LNCaP clone FGC (cell line): ENCODE measurements around the gene FBXO42.
A peak's percentile ranks its signal among the peaks of the same experiment; 100 is the strongest.
"Not testable (repeated sequence)": the region's sequence is repeated elsewhere in the genome, so short reads cannot be mapped to it uniquely, and the experiment has no call there.

Experiments
- DNase-seq: peaks from one replicate; pipeline ENCODE4 v3.0.0-alpha.2; 2011; ENCODE audit warnings: low read depth
- H3K4me3 ChIP-seq: 2 replicates; pipeline ENCODE4 v1.5.1; 2011; ENCODE audit warnings: mild to moderate bottlenecking, low read depth, low read length, control low read depth
- TF ChIP-seq, protein P1 (sequence below): IDR thresholded peaks from 2 replicates; pipeline ENCODE4 v1.5.1; 2012; ENCODE audit warnings: mild to moderate bottlenecking; ENCODE audit not compliant: control insufficient read depth, insufficient read depth; ENCODE audit errors: extremely low read depth

Gene FBXO42

DNA sequence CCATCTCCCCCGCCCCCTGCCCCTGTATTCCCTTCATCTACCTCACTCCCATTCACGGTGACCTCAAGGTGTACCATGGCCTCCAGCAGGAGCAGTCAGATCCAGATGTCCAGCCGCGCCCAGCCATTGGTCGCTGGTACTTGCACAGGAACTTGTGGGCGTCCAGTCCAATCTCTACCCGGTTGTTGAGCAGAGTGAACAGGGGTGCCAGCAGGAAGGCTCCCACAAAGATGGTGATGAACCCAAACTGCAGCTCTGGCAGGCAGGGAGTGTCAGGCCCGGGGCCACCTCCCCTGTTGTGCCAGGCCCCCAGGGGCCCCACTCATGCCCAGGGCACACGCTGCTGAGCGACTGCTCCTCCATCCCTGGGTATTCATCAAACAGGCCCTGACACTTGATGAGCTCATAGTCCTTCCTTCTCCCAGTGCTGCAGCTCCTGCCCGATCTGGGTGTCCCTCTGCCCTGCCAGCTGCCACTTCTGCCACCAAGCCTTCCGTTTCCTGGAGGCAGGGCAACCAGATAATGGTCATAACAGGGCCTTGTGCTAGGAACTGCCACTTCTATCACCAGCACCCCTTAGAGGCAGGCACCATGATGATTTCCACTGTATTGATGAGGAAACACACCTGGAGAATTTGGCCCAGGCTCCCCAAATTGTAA, 134.1 kb downstream of the FBXO42 start:
- H3K4me3 ChIP-seq, result no peak overlapping the region
- no peak for DNase-seq
- TF ChIP-seq, protein P1, sequence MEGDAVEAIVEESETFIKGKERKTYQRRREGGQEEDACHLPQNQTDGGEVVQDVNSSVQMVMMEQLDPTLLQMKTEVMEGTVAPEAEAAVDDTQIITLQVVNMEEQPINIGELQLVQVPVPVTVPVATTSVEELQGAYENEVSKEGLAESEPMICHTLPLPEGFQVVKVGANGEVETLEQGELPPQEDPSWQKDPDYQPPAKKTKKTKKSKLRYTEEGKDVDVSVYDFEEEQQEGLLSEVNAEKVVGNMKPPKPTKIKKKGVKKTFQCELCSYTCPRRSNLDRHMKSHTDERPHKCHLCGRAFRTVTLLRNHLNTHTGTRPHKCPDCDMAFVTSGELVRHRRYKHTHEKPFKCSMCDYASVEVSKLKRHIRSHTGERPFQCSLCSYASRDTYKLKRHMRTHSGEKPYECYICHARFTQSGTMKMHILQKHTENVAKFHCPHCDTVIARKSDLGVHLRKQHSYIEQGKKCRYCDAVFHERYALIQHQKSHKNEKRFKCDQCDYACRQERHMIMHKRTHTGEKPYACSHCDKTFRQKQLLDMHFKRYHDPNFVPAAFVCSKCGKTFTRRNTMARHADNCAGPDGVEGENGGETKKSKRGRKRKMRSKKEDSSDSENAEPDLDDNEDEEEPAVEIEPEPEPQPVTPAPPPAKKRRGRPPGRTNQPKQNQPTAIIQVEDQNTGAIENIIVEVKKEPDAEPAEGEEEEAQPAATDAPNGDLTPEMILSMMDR, result no peak

GRCh38 chr1:16217061-16217785, 135.1 kb downstream of the FBXO42 start:
- DNase-seq, result peak; percentile 69
- TF ChIP-seq, protein P1, result no peak
- peak overlapping the region; percentile 30; the same call in 1 of the 2 replicates for H3K4me3 ChIP-seq

DNA sequence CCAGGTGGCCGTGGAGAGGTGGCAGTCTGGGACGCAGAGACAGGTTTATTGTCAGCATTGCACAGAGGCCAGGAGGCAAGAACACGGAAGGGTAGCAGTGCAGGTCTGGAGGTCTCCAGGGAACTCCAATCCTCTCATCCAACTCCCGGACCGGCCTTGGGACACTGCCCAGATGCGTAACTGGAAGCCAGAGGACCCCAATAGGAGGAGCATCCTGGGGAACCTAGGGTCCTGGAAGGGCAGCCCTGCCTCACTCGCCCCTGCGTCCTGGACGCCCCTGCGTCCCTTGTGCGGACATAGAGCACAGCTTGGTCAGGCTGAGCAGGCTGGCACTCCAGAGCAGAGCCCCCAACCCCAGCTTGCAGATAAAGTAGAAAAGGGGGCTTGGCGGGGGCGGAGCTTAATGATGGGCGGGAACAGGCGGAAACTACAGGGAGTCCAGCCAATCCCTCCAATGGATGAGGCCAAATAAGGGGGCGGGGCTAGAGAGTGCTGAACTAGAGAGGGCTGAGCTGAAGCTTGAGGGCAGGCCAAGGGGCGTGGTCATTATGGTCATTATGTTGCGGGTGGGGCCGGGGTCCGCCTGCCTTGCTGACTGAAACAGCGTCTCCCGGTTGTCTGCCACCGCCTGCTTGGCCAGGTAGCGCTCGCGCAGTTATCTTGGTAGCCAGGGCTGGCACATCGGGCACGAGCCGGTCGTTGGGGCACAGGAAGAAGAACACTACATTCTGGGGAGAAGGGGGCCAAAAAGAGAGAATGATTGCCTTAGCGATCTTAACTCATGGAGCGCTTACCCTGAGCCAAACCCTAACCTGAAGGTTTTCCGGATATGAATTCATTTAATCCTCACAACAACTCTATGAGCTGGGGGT, 136.2 kb downstream of the FBXO42 start:
- no peak overlapping the region for H3K4me3 ChIP-seq
- TF ChIP-seq, protein P1, result no peak
- DNase-seq, result no peak

DNA sequence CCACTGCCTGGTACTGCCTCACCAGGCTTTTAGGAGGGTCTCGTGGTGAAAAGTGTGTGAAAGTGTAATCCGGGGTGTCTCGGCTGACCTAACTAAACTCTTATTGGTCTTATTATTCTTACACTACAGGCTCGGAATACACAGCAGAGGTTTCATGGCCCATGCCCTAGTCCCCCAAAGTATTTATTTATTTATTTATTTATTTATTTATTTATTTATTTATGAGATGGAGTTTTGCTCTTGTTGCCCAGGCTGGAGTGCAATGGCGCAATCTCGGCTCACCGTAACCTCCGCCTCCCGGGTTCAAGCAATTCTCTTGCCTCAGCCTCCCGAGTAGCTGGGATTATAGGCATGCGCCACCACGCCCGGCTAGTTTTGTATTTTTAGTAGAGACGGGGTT, 137.0 kb downstream of the FBXO42 start:
- DNase-seq, H3K4me3 ChIP-seq: not testable (repeated sequence)

GRCh38 chr1:16213544-16213943, 138.7 kb downstream of the FBXO42 start:
- H3K4me3 ChIP-seq, DNase-seq: not testable (repeated sequence)

- no peak overlapping the region for H3K4me3 ChIP-seq
- DNase-seq, result no peak
- TF ChIP-seq, protein P1, result no peak
These were observed 139.3 kb downstream of the FBXO42 start for GRCh38 chr1:16213013-16213412.

- TF ChIP-seq, protein P1, result no peak
- H3K4me3 ChIP-seq, result no peak within 1 kb of the TSS
- no peak for DNase-seq
These were observed 139.9 kb downstream of the FBXO42 start, which contains the start of gene ARHGEF19 for GRCh38 chr1:16212251-16212961. ARHGEF19 (minus strand) TSS chr1:16212652; CDS start chr1:16209054, 3,598 bp downstream.
